HEK293T (cell line): ENCODE measurements around the gene ANK3.

Experiments
- ARNT ChIP-seq: fragments of 450-650 bp; IDR thresholded peaks from 2 replicates; pipeline ENCODE4 v1.6.1; 2017; ENCODE audit warnings: mild to moderate bottlenecking
- BHLHE40 ChIP-seq: fragments of 450-650 bp; IDR thresholded peaks from 2 replicates; pipeline ENCODE4 v1.6.1; 2016; ENCODE audit warnings: mild to moderate bottlenecking, moderate library complexity, borderline replicate concordance
- CTBP1 ChIP-seq: fragments of 450-650 bp; IDR thresholded peaks from 2 replicates; pipeline ENCODE4 v1.6.1; 2016; ENCODE audit warnings: borderline replicate concordance
- ELF4 ChIP-seq: fragments of 450-650 bp; IDR thresholded peaks from 2 replicates; pipeline ENCODE4 v1.6.1; 2017; ENCODE audit warnings: antibody characterized with exemption
- FOXA1 ChIP-seq: fragments of 450-650 bp; IDR thresholded peaks from 2 replicates; pipeline ENCODE4 v1.6.1; 2016; ENCODE audit warnings: mild to moderate bottlenecking
- FOXM1 ChIP-seq: fragments of 450-650 bp; IDR thresholded peaks from 2 replicates; pipeline ENCODE4 v1.6.1; 2017; ENCODE audit warnings: mild to moderate bottlenecking, borderline replicate concordance
- HDGF ChIP-seq: fragments of 450-650 bp; IDR thresholded peaks from 2 replicates; pipeline ENCODE4 v1.6.1; 2017; ENCODE audit warnings: antibody characterized with exemption, borderline replicate concordance
- LEF1 ChIP-seq: fragments of 450-650 bp; IDR thresholded peaks from 2 replicates; pipeline ENCODE4 v1.6.1; 2017; ENCODE audit warnings: mild to moderate bottlenecking, borderline replicate concordance
- NFRKB ChIP-seq: fragments of 450-650 bp; IDR thresholded peaks from 2 replicates; pipeline ENCODE4 v1.6.1; 2016; ENCODE audit warnings: mild to moderate bottlenecking, moderate library complexity
- SP1 ChIP-seq: fragments of 450-650 bp; IDR thresholded peaks from 2 replicates; pipeline ENCODE4 v1.6.1; 2017
- SUZ12 ChIP-seq: fragments of 450-650 bp; IDR thresholded peaks from 2 replicates; pipeline ENCODE4 v1.6.1; 2016; ENCODE audit warnings: mild to moderate bottlenecking
- TARDBP ChIP-seq: fragments of 450-650 bp; IDR thresholded peaks from 2 replicates; pipeline ENCODE4 v1.6.1; 2016
- ZNF384 ChIP-seq: fragments of 450-650 bp; IDR thresholded peaks from 2 replicates; pipeline ENCODE4 v1.6.1; 2016
- TF ChIP-seq, protein P1 (sequence below): fragments of 450-650 bp; IDR thresholded peaks from 2 replicates; pipeline ENCODE4 v1.6.1; 2016

- TF ChIP-seq SUZ12 = no peak
- TF ChIP-seq CTBP1 = no peak
- TF ChIP-seq BHLHE40 = no peak
- no peak for TF ChIP-seq FOXM1
- no peak for TF ChIP-seq ELF4
- no peak for TF ChIP-seq TARDBP
- no peak for TF ChIP-seq ZNF384
- no peak for TF ChIP-seq NFRKB
- TF ChIP-seq FOXA1 = no peak
- TF ChIP-seq HDGF = no peak
- no peak for TF ChIP-seq SP1
- TF ChIP-seq, protein P1, sequence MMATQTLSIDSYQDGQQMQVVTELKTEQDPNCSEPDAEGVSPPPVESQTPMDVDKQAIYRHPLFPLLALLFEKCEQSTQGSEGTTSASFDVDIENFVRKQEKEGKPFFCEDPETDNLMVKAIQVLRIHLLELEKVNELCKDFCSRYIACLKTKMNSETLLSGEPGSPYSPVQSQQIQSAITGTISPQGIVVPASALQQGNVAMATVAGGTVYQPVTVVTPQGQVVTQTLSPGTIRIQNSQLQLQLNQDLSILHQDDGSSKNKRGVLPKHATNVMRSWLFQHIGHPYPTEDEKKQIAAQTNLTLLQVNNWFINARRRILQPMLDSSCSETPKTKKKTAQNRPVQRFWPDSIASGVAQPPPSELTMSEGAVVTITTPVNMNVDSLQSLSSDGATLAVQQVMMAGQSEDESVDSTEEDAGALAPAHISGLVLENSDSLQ = no peak
- no peak for TF ChIP-seq LEF1
- no peak for TF ChIP-seq ARNT
Observed at GRCh38 chr10:60257767-60258428, 131.8 kb downstream of the ANK3 start.
